Sciatic nerve (tissue), 2 donors: Measurements from ENCODE around the gene GRIA2. TPM values are rescaled to one million over a fixed set of nuclear protein-coding genes. Genes with fewer than 3 reads are reported as not detected.

Experiments used
- ATAC-seq: fragments of 200-7000 bp; cut with Tn5 transposase; one replicate; pipeline ENCODE4 v1.9.1; 2020; ENCODE audit warnings: mild to moderate bottlenecking, moderate library complexity
- DNase-seq: peaks from one replicate; pipeline ENCODE4 v3.0.0-alpha.2; 2020; ENCODE audit warnings: low spot score
- intact Hi-C: fragments of 100-400 bp; cut with DNase I; formaldehyde crosslinking; loops from one replicate; pipeline ENCODE4 v1.14.2; 2022
- total RNA-seq: library from RNA; stranded (reverse); fragmentation: NEBNext Ultra II Directional; extraction: Animal tissue kit (Norgen Biotek cat#: 25700); gene quantifications from one replicate; pipeline ENCODE4 v1.2.1, GENCODE V29; 2021
- donor health status: DM: no; HTN: no; CAD: no.
- donor health status: DM: no; HTN: no; CAD: no.

The GRIA2 gene
- total RNA-seq, 1 donor from 2014 or later, result 16.6 TPM

- DNase-seq (no peak), ATAC-seq (no peak)
- intact Hi-C loops, result no loop called here
Observed at GRCh38 chr4:157320092-157320491, 99.6 kb downstream of the GRIA2 start.

GRCh38 chr4:157327666-157328065, 107.1 kb downstream of the GRIA2 start:
- DNase-seq, result no peak
- intact Hi-C loops, result no loop called here
- ATAC-seq, result no peak

GRCh38 chr4:157357887-157358286, 137.4 kb downstream of the GRIA2 start:
- DNase-seq (no peak), ATAC-seq (no peak)
- intact Hi-C loops, result loop anchor here (5.0 kb wide), 1 partner anchor 1376 kb away; no protein-coding TSS in a partner anchor

GRCh38 chr4:157358439-157358838, 137.9 kb downstream of the GRIA2 start:
- ATAC-seq (no peak), DNase-seq (no peak)
- intact Hi-C loops, result loop anchor here (5.0 kb wide), 1 partner anchor 1376 kb away; no protein-coding TSS in a partner anchor

- ATAC-seq (no peak), DNase-seq (no peak)
- intact Hi-C loops, result loop anchor here (5.0 kb wide), 1 partner anchor 1377 kb away; no protein-coding TSS in a partner anchor
Observed at GRCh38 chr4:157358851-157359250, 138.3 kb downstream of the GRIA2 start.

- intact Hi-C loops, result no loop called here
- no peak for DNase-seq
- ATAC-seq, result no peak
Observed at GRCh38 chr4:157363360-157363759, 142.8 kb downstream of the GRIA2 start.

- ATAC-seq (no peak), DNase-seq (no peak)
- intact Hi-C loops, result no loop called here
Observed at GRCh38 chr4:157372154-157372553, 151.6 kb downstream of the GRIA2 start.

GRCh38 chr4:157372567-157372966, 152.0 kb downstream of the GRIA2 start:
- DNase-seq, result no peak
- intact Hi-C loops, result no loop called here

GRCh38 chr4:157389741-157390140, 169.2 kb downstream of the GRIA2 start:
- intact Hi-C loops, result no loop called here
- no peak for ATAC-seq
- no peak for DNase-seq

More at GRCh38 chr4:157372567-157372966, 152.0 kb downstream of the GRIA2 start:
- ATAC-seq, result no peak

GRCh38 chr4:157405070-157405469, 184.5 kb downstream of the GRIA2 start:
- no peak for DNase-seq
- intact Hi-C loops, result loop anchor here (5.0 kb wide), 1 partner anchor 1572 kb away; no protein-coding TSS in a partner anchor
- no peak for ATAC-seq

Other genes with a start within 250 kb of the GRIA2 start
- gene PDGFC, start 248.9 kb upstream of the GRIA2 start, total RNA-seq, result 12.0 TPM
- 2.7 TPM for gene GLRB, start 144.6 kb upstream of the GRIA2 start, total RNA-seq